HEK293 (cell line): ENCODE data around the gene PIK3IP1.

ENCODE experiments used
- CTCF ChIA-PET: fragments of 350-600 bp; formaldehyde crosslinking; extraction: SDS; loops from one replicate; lab custom pipeline; 2021; ENCODE audit warnings: antibody characterized with exemption; lab: Yijun Ruan, JAX
- POLR2A ChIA-PET: fragments of 300-600 bp; formaldehyde crosslinking; extraction: SDS; loops from one replicate; lab custom pipeline; 2020; ENCODE audit warnings: antibody characterized with exemption, inconsistent platforms; lab: Yijun Ruan, JAX
- H3K27ac ChIP-seq: fragments of 200-500 bp; sonication (Bioruptor generic); 2 replicates; pipeline ENCODE4 v1.5.1; 2014; ENCODE audit warnings: low read depth, low read length, control low read depth, inconsistent platforms; ENCODE audit errors: extremely low read depth
- H3K36me3 ChIP-seq, 2 experiments: fragments of 200-500 bp in 1 of 2; sonication (Bioruptor generic) in 1 of 2; 1 replicate in 1 of 2; 2 replicates in 1 of 2; pipeline ENCODE4 v1.5.1; 2014 to 2017; ENCODE audit warnings: inconsistent platforms in 2 of 2, low read length in 2 of 2; ENCODE audit not compliant: control insufficient read depth in 2 of 2, insufficient read depth in 1 of 2
- H3K4me1 ChIP-seq: fragments of 200-500 bp; sonication (Bioruptor generic); 2 replicates; pipeline ENCODE4 v1.5.1; 2014; ENCODE audit warnings: mild to moderate bottlenecking, low read length, inconsistent platforms; ENCODE audit not compliant: control insufficient read depth, insufficient read depth
- H3K4me3 ChIP-seq: 2 replicates; pipeline ENCODE4 v1.5.1; 2011; ENCODE audit warnings: low read depth, mild to moderate bottlenecking, control low read depth, low read length, moderate library complexity
- H3K9me3 ChIP-seq: fragments of 200-500 bp; sonication (Bioruptor generic); 2 replicates; pipeline ENCODE4 v1.5.1; 2014; ENCODE audit warnings: low read depth, low read length, inconsistent platforms; ENCODE audit not compliant: control insufficient read depth, insufficient read depth
- GLI4 ChIP-seq: fragments of 450-650 bp; formaldehyde crosslinking; IDR thresholded peaks from 2 replicates; pipeline ENCODE4 v1.5.1; 2016; ENCODE audit warnings: missing biosample characterization, missing genetic modification characterization
- KLF1 ChIP-seq: fragments of 450-650 bp; formaldehyde crosslinking; IDR thresholded peaks from 2 replicates; pipeline ENCODE4 v1.5.1; 2016; ENCODE audit warnings: missing biosample characterization, missing genetic modification characterization
- PRDM1 ChIP-seq: fragments of 450-650 bp; formaldehyde crosslinking; IDR thresholded peaks from 2 replicates; pipeline ENCODE4; 2016; ENCODE audit warnings: missing biosample characterization, missing genetic modification characterization
- ZNF155 ChIP-seq: fragments of 450-650 bp; formaldehyde crosslinking; IDR thresholded peaks from 2 replicates; pipeline ENCODE4 v1.5.1; 2016; ENCODE audit warnings: missing biosample characterization, missing genetic modification characterization
- ZNF433 ChIP-seq: fragments of 450-650 bp; formaldehyde crosslinking; IDR thresholded peaks from 2 replicates; pipeline ENCODE4 v1.5.1; 2016; ENCODE audit warnings: missing biosample characterization, missing genetic modification characterization, low read depth
- ZNF529 ChIP-seq: fragments of 450-650 bp; formaldehyde crosslinking; IDR thresholded peaks from 2 replicates; pipeline ENCODE4 v1.5.1; 2017; ENCODE audit warnings: missing genetic modification characterization, missing biosample characterization; ENCODE audit not compliant: insufficient replicate concordance
- ZNF624 ChIP-seq: fragments of 450-650 bp; formaldehyde crosslinking; IDR thresholded peaks from 2 replicates; pipeline ENCODE4 v1.5.1; 2017; ENCODE audit warnings: missing biosample characterization, missing genetic modification characterization
- ZNF677 ChIP-seq: fragments of 450-650 bp; IDR thresholded peaks from 2 replicates; pipeline ENCODE4 v1.5.0; 2018; ENCODE audit warnings: missing biosample characterization, mild to moderate bottlenecking, missing genetic modification characterization, moderate library complexity
- TF ChIP-seq, protein P1 (sequence below): fragments of 450-650 bp; formaldehyde crosslinking; IDR thresholded peaks from 2 replicates; pipeline ENCODE4 v1.5.1; 2016; ENCODE audit warnings: missing biosample characterization, missing genetic modification characterization
- TF ChIP-seq, protein P2 (sequence below): fragments of 450-650 bp; formaldehyde crosslinking; IDR thresholded peaks from 2 replicates; pipeline ENCODE4 v1.5.1; 2016; ENCODE audit warnings: missing biosample characterization, missing genetic modification characterization
- TF ChIP-seq, protein P3 (sequence below): fragments of 450-650 bp; formaldehyde crosslinking; IDR thresholded peaks from 2 replicates; pipeline ENCODE4 v1.5.1; 2016; ENCODE audit warnings: missing biosample characterization, missing genetic modification characterization
- TF ChIP-seq, protein P4 (sequence below): fragments of 450-650 bp; formaldehyde crosslinking; IDR thresholded peaks from 2 replicates; pipeline ENCODE4 v1.5.1; 2016; ENCODE audit warnings: missing biosample characterization, missing genetic modification characterization
- TF ChIP-seq, protein P5 (sequence below): fragments of 450-650 bp; formaldehyde crosslinking; optimal IDR thresholded peaks from 2 replicates; pipeline ENCODE3; 2016; ENCODE audit warnings: missing biosample characterization, mild to moderate bottlenecking, missing genetic modification characterization

Gene PIK3IP1

DNA sequence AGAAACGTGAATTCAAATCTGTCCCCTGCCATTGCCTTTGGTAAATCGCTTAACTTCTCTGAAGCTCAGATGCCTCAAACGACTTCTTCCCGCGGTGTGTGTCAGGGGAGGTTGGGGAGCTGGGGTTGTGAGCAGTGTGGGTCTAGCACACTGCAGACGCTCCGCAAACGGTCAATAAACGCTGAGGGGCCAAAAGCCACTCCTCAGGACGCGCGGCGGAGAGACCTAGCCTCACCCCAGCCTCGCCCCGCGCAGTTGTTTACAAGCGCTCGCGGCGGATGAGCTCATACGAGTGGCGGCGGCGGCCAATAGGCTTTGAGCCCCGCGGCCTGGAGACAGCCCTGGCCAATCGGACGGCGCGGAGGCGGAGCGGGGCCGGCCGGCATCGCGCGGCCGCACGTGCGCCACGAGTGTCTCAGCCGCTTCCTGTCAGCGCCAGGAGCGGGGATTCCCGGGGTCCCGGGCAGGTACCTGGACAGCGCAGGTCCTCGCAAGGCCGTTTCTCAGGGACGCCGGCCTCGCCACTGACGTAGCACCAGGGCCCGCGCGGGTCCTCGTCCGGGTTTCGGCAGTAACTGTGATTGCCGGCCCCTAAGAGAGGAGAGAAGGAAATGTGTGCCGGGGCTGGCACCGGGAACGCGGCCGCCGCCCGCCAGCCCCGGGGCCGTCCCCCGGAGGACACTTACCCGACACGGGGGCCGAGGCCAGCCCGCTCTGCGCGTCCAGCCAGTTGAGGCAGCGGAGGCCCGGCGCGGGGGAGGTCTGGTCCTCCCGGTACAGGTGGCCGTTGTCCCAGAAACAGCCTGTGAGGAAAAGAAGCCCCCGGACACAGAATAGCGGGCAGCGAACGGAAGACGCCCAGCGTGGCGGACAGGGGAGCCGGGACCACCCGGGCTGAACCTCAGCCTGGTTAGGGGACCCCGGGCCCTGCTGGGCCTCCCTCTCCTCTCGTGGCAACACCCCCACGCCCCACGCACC is 1.5 kb downstream of the PIK3IP1 start (continued):
- no peak for TF ChIP-seq ZNF529 (tag by site-specific recombination)
- TF ChIP-seq, protein P1, sequence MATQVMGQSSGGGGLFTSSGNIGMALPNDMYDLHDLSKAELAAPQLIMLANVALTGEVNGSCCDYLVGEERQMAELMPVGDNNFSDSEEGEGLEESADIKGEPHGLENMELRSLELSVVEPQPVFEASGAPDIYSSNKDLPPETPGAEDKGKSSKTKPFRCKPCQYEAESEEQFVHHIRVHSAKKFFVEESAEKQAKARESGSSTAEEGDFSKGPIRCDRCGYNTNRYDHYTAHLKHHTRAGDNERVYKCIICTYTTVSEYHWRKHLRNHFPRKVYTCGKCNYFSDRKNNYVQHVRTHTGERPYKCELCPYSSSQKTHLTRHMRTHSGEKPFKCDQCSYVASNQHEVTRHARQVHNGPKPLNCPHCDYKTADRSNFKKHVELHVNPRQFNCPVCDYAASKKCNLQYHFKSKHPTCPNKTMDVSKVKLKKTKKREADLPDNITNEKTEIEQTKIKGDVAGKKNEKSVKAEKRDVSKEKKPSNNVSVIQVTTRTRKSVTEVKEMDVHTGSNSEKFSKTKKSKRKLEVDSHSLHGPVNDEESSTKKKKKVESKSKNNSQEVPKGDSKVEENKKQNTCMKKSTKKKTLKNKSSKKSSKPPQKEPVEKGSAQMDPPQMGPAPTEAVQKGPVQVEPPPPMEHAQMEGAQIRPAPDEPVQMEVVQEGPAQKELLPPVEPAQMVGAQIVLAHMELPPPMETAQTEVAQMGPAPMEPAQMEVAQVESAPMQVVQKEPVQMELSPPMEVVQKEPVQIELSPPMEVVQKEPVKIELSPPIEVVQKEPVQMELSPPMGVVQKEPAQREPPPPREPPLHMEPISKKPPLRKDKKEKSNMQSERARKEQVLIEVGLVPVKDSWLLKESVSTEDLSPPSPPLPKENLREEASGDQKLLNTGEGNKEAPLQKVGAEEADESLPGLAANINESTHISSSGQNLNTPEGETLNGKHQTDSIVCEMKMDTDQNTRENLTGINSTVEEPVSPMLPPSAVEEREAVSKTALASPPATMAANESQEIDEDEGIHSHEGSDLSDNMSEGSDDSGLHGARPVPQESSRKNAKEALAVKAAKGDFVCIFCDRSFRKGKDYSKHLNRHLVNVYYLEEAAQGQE (tag by site-specific recombination) = 0 out of 2 replicates have a peak, but pooled peaks have one; percentile 22
- TF ChIP-seq, protein P2, sequence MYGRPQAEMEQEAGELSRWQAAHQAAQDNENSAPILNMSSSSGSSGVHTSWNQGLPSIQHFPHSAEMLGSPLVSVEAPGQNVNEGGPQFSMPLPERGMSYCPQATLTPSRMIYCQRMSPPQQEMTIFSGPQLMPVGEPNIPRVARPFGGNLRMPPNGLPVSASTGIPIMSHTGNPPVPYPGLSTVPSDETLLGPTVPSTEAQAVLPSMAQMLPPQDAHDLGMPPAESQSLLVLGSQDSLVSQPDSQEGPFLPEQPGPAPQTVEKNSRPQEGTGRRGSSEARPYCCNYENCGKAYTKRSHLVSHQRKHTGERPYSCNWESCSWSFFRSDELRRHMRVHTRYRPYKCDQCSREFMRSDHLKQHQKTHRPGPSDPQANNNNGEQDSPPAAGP (tag by site-specific recombination) = peak; percentile 66; the same call in 1 of the 2 replicates
- peak; percentile 85 for TF ChIP-seq KLF1
- TF ChIP-seq, protein P3, sequence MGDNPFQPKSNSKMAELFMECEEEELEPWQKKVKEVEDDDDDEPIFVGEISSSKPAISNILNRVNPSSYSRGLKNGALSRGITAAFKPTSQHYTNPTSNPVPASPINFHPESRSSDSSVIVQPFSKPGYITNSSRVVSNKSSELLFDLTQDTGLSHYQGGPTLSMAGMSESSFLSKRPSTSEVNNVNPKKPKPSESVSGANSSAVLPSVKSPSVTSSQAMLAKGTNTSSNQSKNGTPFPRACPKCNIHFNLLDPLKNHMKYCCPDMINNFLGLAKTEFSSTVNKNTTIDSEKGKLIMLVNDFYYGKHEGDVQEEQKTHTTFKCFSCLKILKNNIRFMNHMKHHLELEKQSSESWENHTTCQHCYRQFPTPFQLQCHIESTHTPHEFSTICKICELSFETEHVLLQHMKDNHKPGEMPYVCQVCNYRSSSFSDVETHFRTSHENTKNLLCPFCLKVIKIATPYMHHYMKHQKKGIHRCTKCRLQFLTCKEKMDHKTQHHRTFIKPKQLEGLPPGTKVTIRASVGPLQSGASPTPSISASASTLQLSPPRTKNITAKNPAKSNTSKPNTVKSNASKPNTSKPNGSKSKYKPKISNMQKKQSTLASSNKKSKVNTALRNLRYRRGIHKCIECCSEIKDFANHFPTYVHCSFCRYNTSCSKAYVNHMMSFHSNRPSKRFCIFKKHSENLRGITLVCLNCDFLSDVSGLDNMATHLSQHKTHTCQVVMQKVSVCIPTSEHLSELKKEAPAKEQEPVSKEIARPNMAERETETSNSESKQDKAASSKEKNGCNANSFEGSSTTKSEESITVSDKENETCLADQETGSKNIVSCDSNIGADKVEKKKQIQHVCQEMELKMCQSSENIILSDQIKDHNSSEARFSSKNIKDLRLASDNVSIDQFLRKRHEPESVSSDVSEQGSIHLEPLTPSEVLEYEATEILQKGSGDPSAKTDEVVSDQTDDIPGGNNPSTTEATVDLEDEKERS (tag by site-specific recombination) = no peak
- TF ChIP-seq, all 188 proteins: peak for 41

DNA sequence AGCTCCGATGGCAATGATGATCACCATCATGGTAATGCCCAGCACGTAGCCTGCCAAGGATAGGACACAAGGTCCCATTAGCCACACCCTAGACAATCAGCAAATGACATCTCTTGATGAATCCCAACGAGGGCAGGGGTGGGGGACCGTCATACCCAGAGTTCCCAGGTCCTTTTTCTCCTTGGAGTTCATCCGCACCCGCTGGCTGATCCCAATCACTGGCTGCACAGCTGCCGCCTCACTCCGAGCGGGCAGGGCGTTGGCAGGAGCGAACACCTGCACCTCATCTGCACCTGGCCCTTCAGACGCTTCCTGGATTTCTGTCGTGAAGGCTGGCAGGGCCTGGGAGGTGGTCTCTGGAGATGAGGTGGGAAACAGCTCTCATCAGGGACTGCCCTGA is 2.9 kb downstream of the PIK3IP1 start:
- Histone ChIP-seq H3K36me3 (peaks cover 0 to 10% of the 10 kb centered on the region in 2 experiments; a peak in 1 of 3 replicates), H3K4me3 (no peak overlapping the region), H3K9me3 (no peaks in the 10 kb centered on the region), H3K4me1 (peaks cover 11% of the 10 kb centered on the region; the same call in 1 of the 2 replicates), H3K27ac (no peak overlapping the region)
- ChIA-PET CTCF (interaction anchor here (0.6 to 5.4 kb wide), 3 partner anchors 12 to 78 kb away, joined by 3 to 50 read pairs (median 4); no protein-coding TSS in a partner anchor), POLR2A (no interaction called here)
- TF ChIP-seq ZNF624 (tag by site-specific recombination) (no peak), ZNF677 (no peak)
- TF ChIP-seq, protein P4, sequence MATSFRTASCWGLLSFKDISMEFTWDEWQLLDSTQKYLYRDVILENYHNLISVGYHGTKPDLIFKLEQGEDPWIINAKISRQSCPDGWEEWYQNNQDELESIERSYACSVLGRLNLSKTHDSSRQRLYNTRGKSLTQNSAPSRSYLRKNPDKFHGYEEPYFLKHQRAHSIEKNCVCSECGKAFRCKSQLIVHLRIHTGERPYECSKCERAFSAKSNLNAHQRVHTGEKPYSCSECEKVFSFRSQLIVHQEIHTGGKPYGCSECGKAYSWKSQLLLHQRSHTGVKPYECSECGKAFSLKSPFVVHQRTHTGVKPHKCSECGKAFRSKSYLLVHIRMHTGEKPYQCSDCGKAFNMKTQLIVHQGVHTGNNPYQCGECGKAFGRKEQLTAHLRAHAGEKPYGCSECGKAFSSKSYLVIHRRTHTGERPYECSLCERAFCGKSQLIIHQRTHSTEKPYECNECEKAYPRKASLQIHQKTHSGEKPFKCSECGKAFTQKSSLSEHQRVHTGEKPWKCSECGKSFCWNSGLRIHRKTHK (tag by site-specific recombination) = no peak

DNA sequence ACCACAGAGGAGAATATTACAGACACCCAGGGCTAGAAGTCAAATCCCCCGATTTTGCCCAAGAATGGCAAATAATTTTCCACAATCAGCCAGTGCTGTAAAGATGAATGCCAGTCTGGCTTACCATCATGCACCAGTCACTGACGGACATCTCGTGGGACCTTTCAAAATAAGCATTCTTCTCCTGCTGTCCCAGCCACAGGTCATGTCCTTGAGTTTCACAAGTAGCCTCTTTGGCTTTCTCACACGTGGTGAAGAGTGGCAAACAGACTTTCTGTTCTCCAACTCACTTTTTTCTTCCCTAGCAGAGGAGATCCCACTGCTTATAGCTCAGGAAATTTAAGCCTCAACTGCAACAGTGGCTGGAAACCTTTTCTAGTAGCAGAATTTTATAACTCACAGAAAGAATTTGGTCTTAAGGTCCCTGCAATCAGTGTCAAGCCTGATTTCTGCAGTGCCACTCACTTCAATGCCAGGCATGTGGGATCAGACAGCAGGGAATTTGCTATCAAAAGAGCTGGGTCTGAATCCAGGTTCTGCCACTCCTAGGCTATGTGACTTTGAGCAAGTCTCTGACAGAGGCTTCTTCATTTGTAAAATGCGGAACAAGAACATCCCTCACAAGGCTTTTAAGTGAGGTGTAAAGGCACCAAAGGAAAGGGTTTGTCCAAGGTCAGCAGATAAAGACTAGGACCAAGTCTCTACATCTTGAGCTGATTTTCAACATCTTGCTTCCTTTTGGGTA is 3.6 kb downstream of the PIK3IP1 start:
- Histone ChIP-seq H3K4me1 (peaks cover 11% of the 10 kb centered on the region; the same call in 1 of the 2 replicates), H3K36me3 (peaks cover 0 to 10% of the 10 kb centered on the region in 2 experiments; a peak in 1 of 3 replicates), H3K4me3 (no peak overlapping the region), H3K27ac (no peak overlapping the region), H3K9me3 (no peaks in the 10 kb centered on the region)
- ChIA-PET CTCF (no interaction called here), POLR2A (no interaction called here)
- TF ChIP-seq, protein P5, sequence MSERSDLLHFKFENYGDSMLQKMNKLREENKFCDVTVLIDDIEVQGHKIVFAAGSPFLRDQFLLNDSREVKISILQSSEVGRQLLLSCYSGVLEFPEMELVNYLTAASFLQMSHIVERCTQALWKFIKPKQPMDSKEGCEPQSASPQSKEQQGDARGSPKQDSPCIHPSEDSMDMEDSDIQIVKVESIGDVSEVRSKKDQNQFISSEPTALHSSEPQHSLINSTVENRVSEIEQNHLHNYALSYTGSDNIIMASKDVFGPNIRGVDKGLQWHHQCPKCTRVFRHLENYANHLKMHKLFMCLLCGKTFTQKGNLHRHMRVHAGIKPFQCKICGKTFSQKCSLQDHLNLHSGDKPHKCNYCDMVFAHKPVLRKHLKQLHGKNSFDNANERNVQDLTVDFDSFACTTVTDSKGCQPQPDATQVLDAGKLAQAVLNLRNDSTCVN (tag by site-specific recombination) = no peak
- TF ChIP-seq ZNF155 (tag by site-specific recombination) (no peak), ZNF433 (tag by site-specific recombination) (no peak), GLI4 (tag by site-specific recombination) (no peak), PRDM1 (0 out of 2 replicates have a peak, but pooled peaks have one; percentile 4)
